WERI-Rb-1 (cell line): ENCODE results near the gene VAPB.

Experiments
- DNase-seq: peaks from one replicate; pipeline ENCODE4 v3.0.0-alpha.2; 2020
- H3K27ac ChIP-seq: fragments of 250-450 bp; sonication (Bioruptor Pico); 2 replicates; pipeline ENCODE4 v1.5.1; 2020; ENCODE audit warnings: mild to moderate bottlenecking, moderate library complexity
- H3K27me3 ChIP-seq: fragments of 250-450 bp; sonication (Bioruptor Pico); 2 replicates; pipeline ENCODE4 v1.5.1; 2021; ENCODE audit warnings: mild to moderate bottlenecking, low read depth, moderate library complexity; ENCODE audit not compliant: insufficient read depth, severe bottlenecking
- H3K36me3 ChIP-seq: fragments of 250-450 bp; sonication (Bioruptor Pico); 2 replicates; pipeline ENCODE4 v1.5.1; 2020; ENCODE audit warnings: mild to moderate bottlenecking, moderate library complexity
- H3K4me3 ChIP-seq: 2 replicates; pipeline ENCODE4 v1.5.1; 2011; ENCODE audit warnings: low read depth, mild to moderate bottlenecking, control low read depth, low read length
- H3K9me3 ChIP-seq: fragments of 250-450 bp; sonication (Bioruptor Pico); 2 replicates; pipeline ENCODE4 v1.5.1; 2021; ENCODE audit warnings: mild to moderate bottlenecking, moderate library complexity; ENCODE audit not compliant: severe bottlenecking
- CTCF ChIP-seq: IDR thresholded peaks from 2 replicates; pipeline ENCODE4 v1.5.1; 2011; ENCODE audit warnings: low read depth, mild to moderate bottlenecking, control low read depth, inconsistent platforms, low read length

VAPB gene

GRCh38 chr20:58473453-58474425, 84.7 kb downstream of the VAPB start:
- Histone ChIP-seq H3K36me3 (no peaks in the 10 kb centered on the region), H3K9me3 (peaks cover 8% of the 10 kb centered on the region), H3K27ac (no peak overlapping the region), H3K27me3 (no peaks in the 10 kb centered on the region), H3K4me3 (no peak overlapping the region)
- no peak for DNase-seq
- no peak for TF ChIP-seq CTCF

- Histone ChIP-seq H3K27ac (no peak overlapping the region), H3K36me3 (no peaks in the 10 kb centered on the region), H3K27me3 (peaks cover 5% of the 10 kb centered on the region), H3K4me3 (no peak overlapping the region), H3K9me3 (peaks cover 9% of the 10 kb centered on the region)
- DNase-seq, result no peak
- TF ChIP-seq CTCF, result no peak
Measured at GRCh38 chr20:58475466-58475865, 86.4 kb downstream of the VAPB start.

- no peak for DNase-seq
- Histone ChIP-seq H3K27me3 (peaks cover 16% of the 10 kb centered on the region), H3K36me3 (no peaks in the 10 kb centered on the region), H3K4me3 (no peak overlapping the region), H3K9me3 (peaks cover 9% of the 10 kb centered on the region), H3K27ac (no peak overlapping the region)
- no peak for TF ChIP-seq CTCF
Measured at GRCh38 chr20:58478141-58478805, 89.2 kb downstream of the VAPB start.

- DNase-seq, result no peak
- TF ChIP-seq CTCF, result no peak
- Histone ChIP-seq H3K27me3 (peaks cover 16% of the 10 kb centered on the region), H3K4me3 (no peak overlapping the region), H3K27ac (no peak overlapping the region), H3K36me3 (no peaks in the 10 kb centered on the region), H3K9me3 (peaks cover 9% of the 10 kb centered on the region)
Measured at GRCh38 chr20:58479726-58480440, 90.9 kb downstream of the VAPB start.

- TF ChIP-seq CTCF, result no peak
- H3K36me3 ChIP-seq, result no peaks in the 10 kb centered on the region
- H3K27me3 ChIP-seq, result peaks cover 16% of the 10 kb centered on the region
- peaks cover 12% of the 10 kb centered on the region for H3K9me3 ChIP-seq
- DNase-seq, result no peak
- no peak overlapping the region for H3K4me3 ChIP-seq
- no peak overlapping the region for H3K27ac ChIP-seq
Measured at GRCh38 chr20:58480551-58481336, 91.7 kb downstream of the VAPB start.
